KMS-11 (cell line): Measurements from ENCODE around the gene FAM25A.
"Not testable (repeated sequence)": the region's sequence is repeated elsewhere in the genome, so short reads cannot be mapped to it uniquely, and the experiment has no call there.

ENCODE experiments used
- H2AFZ ChIP-seq: fragments of 200-600 bp; sonication (generic); 2 replicates; pipeline ENCODE4 v1.6.1; 2016; ENCODE audit warnings: antibody characterized with exemption, mixed run types, low read depth
- H3K27ac ChIP-seq: fragments of 200-600 bp; sonication (generic); 2 replicates; pipeline ENCODE4 v1.6.1; 2016; ENCODE audit warnings: mild to moderate bottlenecking, mixed run types
- H3K27me3 ChIP-seq: fragments of 200-600 bp; sonication (generic); 2 replicates; pipeline ENCODE4 v1.6.1; 2017; ENCODE audit warnings: mild to moderate bottlenecking, low read depth, mixed run types, moderate library complexity; ENCODE audit not compliant: insufficient read depth
- H3K36me3 ChIP-seq: fragments of 200-600 bp; sonication (generic); 2 replicates; pipeline ENCODE4 v1.6.1; 2017; ENCODE audit warnings: mild to moderate bottlenecking, mixed run types; ENCODE audit not compliant: insufficient read depth
- H3K4me1 ChIP-seq: fragments of 200-600 bp; sonication (generic); 2 replicates; pipeline ENCODE4 v1.6.1; 2016; ENCODE audit warnings: mild to moderate bottlenecking, low read depth, mixed run types; ENCODE audit not compliant: poor library complexity, severe bottlenecking
- H3K4me2 ChIP-seq: fragments of 200-600 bp; sonication (generic); 2 replicates; pipeline ENCODE4 v1.7.0; 2016; ENCODE audit warnings: mild to moderate bottlenecking, mixed run types
- H3K4me3 ChIP-seq: fragments of 200-600 bp; sonication (generic); IDR thresholded peaks from 2 replicates; pipeline ENCODE4 v1.6.1; 2017; ENCODE audit warnings: low read depth, low read length, mixed read lengths; ENCODE audit not compliant: insufficient read depth
- H3K79me2 ChIP-seq: fragments of 200-600 bp; sonication (generic); 2 replicates; pipeline ENCODE4 v1.6.1; 2016; ENCODE audit warnings: low read depth, mixed run types; ENCODE audit not compliant: insufficient read depth
- H3K9ac ChIP-seq: fragments of 200-600 bp; sonication (generic); 2 replicates; pipeline ENCODE4 v1.6.1; 2016; ENCODE audit warnings: mild to moderate bottlenecking, mixed run types
- H4K20me1 ChIP-seq: fragments of 200-600 bp; sonication (generic); 2 replicates; pipeline ENCODE4 v1.6.1; 2016; ENCODE audit warnings: mild to moderate bottlenecking, mixed run types; ENCODE audit not compliant: insufficient read depth
- CTCF ChIP-seq: fragments of 200-600 bp; sonication (generic); conservative IDR thresholded peaks from 2 replicates; pipeline ENCODE4 v1.6.1; 2017; ENCODE audit warnings: low read depth, mild to moderate bottlenecking, antibody characterized with exemption, low read length, moderate library complexity, mixed read lengths

Gene FAM25A

GRCh38 chr10:86981716-86982115 lies 38.4 kb upstream of the FAM25A start:
- Histone ChIP-seq H3K27me3 (no peaks in the 10 kb centered on the region), H3K4me3 (no peak overlapping the region), H3K79me2 (no peaks in the 10 kb centered on the region), H4K20me1 (no peaks in the 10 kb centered on the region), H3K4me1 (no peaks in the 10 kb centered on the region), H2AFZ (no peak overlapping the region), H3K27ac (no peak overlapping the region), H3K9ac (no peak overlapping the region), H3K4me2 (no peak overlapping the region), H3K36me3 (no peaks in the 10 kb centered on the region)
- TF ChIP-seq CTCF, result no peak

GRCh38 chr10:86984498-86984897 lies 35.6 kb upstream of the FAM25A start:
- H3K4me3 ChIP-seq, H4K20me1 ChIP-seq, H3K9ac ChIP-seq, H2AFZ ChIP-seq, H3K79me2 ChIP-seq, H3K27ac ChIP-seq, H3K4me1 ChIP-seq, H3K36me3 ChIP-seq, H3K4me2 ChIP-seq, H3K27me3 ChIP-seq: not testable (repeated sequence)

GRCh38 chr10:86988520-86988919 lies 31.6 kb upstream of the FAM25A start:
- no peak for TF ChIP-seq CTCF
- no peak overlapping the region for H2AFZ ChIP-seq
- no peaks in the 10 kb centered on the region for H3K4me1 ChIP-seq
- H3K36me3 ChIP-seq, result no peaks in the 10 kb centered on the region
- no peaks in the 10 kb centered on the region for H3K79me2 ChIP-seq
- no peak overlapping the region for H3K4me3 ChIP-seq
- no peaks in the 10 kb centered on the region for H4K20me1 ChIP-seq
- no peaks in the 10 kb centered on the region for H3K27me3 ChIP-seq
- no peak overlapping the region for H3K4me2 ChIP-seq
- H3K27ac ChIP-seq, result no peak overlapping the region
- no peak overlapping the region for H3K9ac ChIP-seq

- not testable (repeated sequence) for H3K27ac ChIP-seq, H4K20me1 ChIP-seq, H3K4me3 ChIP-seq, H3K4me1 ChIP-seq, H3K36me3 ChIP-seq, H3K9ac ChIP-seq, H3K4me2 ChIP-seq, H2AFZ ChIP-seq, H3K79me2 ChIP-seq, H3K27me3 ChIP-seq
Observed at GRCh38 chr10:86991362-86991761, 28.7 kb upstream of the FAM25A start.

GRCh38 chr10:86992456-86992855 lies 27.6 kb upstream of the FAM25A start:
- Histone ChIP-seq H3K27me3 (no peaks in the 10 kb centered on the region; the same call in 1 of the 2 replicates), H2AFZ (no peak overlapping the region), H3K4me2 (no peak overlapping the region), H3K79me2 (no peaks in the 10 kb centered on the region), H4K20me1 (no peaks in the 10 kb centered on the region), H3K9ac (no peak overlapping the region), H3K27ac (no peak overlapping the region), H3K36me3 (no peaks in the 10 kb centered on the region), H3K4me1 (no peaks in the 10 kb centered on the region), H3K4me3 (no peak overlapping the region)
- no peak for TF ChIP-seq CTCF
